SKM-1 (cell line): ENCODE measurements around the gene ALDH3B2.
"Not testable (repeated sequence)": the region's sequence is repeated elsewhere in the genome, so short reads cannot be mapped to it uniquely, and the experiment has no call there.

ENCODE experiments used
- DNase-seq: peaks from one replicate; lab custom pipeline; 2025; ENCODE audit not compliant: unreplicated experiment; lab: John Stamatoyannopoulos, UW

Gene ALDH3B2, protein sequence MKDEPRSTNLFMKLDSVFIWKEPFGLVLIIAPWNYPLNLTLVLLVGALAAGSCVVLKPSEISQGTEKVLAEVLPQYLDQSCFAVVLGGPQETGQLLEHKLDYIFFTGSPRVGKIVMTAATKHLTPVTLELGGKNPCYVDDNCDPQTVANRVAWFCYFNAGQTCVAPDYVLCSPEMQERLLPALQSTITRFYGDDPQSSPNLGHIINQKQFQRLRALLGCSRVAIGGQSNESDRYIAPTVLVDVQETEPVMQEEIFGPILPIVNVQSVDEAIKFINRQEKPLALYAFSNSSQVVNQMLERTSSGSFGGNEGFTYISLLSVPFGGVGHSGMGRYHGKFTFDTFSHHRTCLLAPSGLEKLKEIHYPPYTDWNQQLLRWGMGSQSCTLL

DNA sequence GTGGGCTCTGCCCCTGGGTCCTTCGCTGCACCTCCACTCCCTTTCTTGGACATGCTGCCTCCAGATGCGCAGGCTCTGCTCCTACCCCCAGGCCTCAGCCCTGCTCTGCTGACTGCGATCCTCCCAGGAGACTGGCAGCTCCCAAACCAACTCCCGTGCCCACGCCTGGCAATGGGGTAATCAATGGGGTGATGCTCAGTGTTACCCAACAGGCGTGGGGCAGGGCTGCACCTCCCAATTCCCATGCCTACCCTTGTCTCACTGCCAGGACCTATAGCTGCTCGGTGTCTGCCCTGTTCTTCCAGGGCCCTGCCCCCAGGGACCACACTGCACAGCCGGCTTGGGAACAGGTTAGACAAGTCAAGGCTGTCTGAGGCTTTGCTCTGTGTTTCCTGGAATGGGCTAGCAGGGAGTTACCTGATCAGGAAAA lies at the start of gene ALDH3B2:
Gene ALDH3B2, minus strand, starts transcription at position 182 of the 430 bp plus-strand sequence. CDS start 7,688 bp downstream, outside the sequence.
- no peak for DNase-seq

DNA sequence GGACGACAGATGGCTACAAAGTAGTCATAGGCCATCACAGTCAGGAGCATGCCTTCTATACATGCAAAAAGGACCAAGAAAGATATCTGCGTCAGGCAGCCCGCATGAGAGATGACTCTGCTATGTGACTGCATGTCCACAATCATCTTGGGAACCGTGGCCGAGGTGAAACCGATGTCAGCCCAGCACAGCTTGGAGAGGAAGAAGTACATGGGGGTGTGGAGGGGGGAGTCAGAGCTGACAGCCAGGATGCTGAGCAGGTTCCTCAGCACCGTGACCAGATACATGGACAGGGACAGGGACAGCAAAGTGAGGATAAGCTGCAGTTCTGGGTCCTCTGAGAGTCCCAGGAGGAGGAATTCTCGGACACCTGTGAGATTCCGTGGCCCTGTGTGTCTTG lies 48.6 kb upstream of the ALDH3B2 start:
- not testable (repeated sequence) for DNase-seq

DNA sequence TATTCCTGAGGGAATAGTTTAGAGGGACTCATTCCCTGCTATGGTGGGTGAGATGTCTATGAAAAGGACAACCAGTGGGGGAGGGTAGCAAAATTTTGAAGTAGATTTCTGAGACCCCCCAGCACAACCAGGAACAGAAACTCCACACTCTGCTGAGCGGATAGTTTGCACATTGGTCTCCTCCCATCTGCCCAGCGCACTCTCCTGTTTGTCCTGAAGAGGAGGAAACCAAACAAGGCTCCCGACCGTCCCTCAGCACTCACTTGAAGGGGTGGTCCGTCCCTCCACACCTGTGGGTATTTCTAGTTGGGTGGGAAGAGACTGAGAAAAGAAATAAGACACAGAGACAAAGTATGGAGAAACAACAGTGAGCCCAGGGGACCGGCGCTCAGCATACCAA lies 41.8 kb upstream of the ALDH3B2 start:
- DNase-seq = not testable (repeated sequence)

GRCh38 chr11:67715801-67716200 lies 41.4 kb upstream of the ALDH3B2 start:
- not testable (repeated sequence) for DNase-seq

DNA sequence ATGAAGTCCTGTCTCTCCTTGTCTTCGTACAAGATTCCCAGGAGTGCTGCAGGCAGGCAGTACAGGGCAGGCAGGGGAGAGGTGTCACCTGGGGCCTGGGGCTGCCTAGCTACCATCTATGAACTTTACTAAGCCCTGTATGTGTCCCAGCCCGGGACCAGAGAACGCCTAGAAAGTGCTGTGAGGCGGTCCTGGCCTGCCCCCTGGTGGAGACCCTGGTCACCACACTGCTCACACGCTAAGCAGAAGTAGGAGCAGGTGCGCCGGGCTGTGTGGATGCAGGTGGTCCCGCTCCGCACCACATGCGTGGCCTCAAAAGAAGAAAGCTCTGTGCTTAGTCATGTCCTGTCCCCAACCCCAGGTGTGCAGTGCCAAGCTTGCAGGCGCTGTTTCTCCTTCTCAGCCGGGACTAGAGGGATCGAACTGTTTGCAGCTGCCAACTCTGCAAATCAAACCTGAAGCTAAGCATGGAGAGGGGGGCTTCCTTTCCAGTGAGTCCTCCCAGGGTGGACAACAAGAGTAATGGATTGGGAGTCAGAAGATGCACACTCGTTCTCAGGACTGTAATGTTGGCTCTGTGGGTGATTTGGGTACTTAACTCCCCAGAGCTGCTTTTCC lies 39.6 kb upstream of the ALDH3B2 start:
- not testable (repeated sequence) for DNase-seq

DNA sequence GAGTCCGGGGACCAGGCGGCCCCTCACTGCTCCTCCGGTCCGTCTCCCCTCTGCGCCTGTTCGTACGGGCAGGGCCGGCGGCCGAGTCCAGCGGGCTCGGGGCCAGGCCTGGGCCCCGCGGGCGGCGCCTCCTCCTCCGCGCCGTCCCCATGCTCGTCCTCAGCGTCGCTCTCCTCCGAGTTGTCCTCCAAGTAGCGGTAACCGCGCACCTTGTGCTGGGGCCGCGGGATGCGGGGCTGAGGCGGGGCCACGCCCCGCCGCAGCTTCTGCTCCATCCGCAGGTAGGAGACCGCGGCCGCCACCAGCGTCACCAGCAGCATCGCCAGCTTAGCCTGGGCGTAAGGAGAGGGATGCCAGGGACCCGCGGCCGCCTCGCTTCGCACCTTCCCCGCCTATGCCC lies 37.3 kb upstream of the ALDH3B2 start:
- DNase-seq = not testable (repeated sequence)

DNA sequence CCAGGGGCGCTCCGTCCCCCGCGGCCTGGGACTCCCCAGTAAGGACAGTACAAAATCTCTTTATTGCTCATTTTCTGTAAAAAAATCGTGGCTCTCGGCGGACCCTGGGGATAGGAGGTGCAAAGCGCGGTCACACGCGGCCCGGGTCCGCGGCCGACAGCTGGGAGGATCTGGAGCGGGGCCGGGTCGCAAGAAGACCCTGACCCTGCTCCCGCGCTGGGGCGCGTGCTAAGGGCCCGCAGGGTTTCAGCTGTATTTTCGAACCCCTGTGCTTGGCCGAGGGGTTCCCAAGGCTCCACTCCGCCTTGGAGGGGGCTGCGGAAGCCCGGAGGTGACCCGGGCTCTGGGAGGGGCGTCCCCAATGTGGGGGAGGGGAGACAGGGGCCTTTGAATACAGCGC lies 36.8 kb upstream of the ALDH3B2 start:
- not testable (repeated sequence) for DNase-seq

DNA sequence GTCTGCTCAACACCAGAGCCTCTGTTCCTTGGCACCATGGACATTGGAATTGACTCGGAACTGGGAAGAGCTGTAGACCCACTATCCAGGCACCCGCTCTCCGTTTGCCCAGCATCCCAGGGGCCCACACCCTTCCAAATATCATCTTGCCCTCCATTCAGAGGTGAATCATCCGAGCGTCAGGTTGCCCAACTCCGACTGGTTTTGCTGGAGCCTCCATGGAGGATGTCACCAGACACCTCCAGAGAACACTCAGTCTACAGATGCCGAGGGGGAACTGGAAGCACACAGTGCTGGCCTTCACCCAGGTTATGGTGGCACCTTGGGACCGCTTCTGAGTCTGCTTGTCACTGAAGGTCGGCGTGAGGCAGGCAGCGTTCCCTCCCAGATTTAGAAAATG lies 35.4 kb upstream of the ALDH3B2 start:
- not testable (repeated sequence) for DNase-seq

- no peak for DNase-seq
These were observed 30.8 kb upstream of the ALDH3B2 start for GRCh38 chr11:67705264-67705663.

- DNase-seq = no peak
These were observed 30.1 kb upstream of the ALDH3B2 start for GRCh38 chr11:67704524-67704923.

- not testable (repeated sequence) for DNase-seq
These were observed 29.3 kb upstream of the ALDH3B2 start for GRCh38 chr11:67703709-67704108.

DNA sequence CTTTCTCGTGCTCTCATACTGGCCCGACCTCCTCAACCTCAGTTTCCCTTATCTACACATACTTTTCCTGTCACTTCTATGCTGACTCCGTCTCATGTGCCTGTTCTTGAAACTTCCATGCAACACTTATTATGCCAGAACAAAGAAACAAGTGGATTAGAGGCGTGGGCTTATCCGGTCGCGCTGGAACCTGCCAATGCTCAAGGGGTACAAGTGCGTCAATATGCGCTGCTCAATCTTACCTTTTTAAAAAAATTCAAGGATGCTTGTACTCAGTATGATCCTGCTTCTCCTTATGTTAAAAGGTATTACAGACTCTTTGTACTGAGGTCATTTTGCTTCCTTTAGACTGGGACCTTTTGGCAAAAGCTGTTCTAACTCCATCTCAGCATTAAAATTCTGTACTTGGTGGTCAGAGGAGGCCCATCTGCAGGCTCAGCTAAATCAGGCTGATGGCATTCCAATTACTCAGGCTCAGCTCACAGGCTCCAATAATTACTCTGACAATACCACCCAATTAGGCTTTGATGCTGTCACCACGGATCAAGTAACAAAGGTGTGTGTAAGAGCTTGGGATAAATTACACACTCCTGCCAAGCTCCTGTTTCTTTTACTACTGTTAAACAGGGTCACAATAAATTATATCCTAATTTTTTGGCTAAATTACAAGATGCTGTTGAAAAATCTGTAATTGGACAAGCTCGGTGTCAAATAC lies 26.3 kb upstream of the ALDH3B2 start:
- no peak for DNase-seq

- no peak for DNase-seq
These were observed 25.7 kb upstream of the ALDH3B2 start for GRCh38 chr11:67700141-67700540.

DNA sequence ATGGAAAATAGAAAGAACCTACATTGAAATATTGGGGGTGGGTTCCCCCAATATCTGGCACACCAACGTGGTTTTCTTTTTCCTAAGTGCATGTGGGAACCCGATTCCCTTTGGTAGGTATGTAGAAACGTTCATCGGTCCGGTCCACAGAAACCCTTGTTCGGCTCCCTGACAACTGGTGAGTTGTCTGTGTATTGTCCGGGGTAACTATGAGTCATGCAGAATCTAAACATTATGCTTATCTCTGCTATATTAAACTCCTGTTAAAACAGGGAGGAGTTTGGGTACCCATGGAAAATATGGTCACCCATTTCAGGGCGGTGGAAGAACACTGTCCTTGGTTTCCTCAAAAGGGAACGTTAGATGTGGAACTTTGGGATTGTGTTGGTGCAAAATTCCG lies 25.1 kb upstream of the ALDH3B2 start:
- no peak for DNase-seq

DNA sequence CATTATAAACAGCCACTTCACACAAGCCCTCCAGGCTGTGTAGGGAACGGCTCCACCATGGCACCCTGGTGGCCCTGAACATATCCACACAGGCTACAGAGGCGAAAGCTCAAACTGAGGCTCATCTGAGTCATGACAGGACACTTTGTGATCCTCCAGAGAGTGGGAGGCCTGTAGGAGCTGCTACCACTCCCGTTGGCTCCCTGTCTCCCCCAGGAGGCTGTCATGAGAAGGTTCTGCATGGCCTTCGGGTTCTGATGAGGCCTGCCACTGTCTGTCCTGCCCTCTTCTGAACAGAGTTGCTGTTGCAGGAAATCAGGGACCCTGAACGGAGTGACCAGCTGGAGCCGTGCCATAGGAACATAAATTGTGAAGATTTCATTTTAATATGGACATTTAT lies 23.8 kb upstream of the ALDH3B2 start:
- DNase-seq = no peak

- no peak for DNase-seq
These were observed 23.4 kb upstream of the ALDH3B2 start for GRCh38 chr11:67697846-67698245.

DNA sequence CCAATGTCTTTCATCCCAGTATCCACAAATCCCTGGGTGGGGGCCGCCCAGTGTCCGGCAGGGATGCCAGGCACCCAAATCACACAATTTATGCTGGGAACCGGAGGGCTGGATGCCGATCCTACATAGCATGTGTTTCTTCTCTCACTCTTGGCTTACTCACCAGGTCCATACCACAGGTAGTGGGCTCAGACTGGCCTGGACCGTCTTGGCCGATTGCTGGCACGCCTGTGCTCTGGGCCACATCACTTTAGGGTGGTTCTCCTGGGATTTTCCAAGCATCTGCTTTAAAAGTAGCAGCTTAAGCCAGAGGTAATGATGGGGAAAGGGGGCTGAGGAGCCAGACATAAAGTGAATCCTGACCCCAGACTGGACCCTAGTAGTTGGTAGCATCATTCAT lies 22.6 kb upstream of the ALDH3B2 start:
- DNase-seq = no peak

GRCh38 chr11:67695606-67696005 lies 21.2 kb upstream of the ALDH3B2 start:
- no peak for DNase-seq

DNA sequence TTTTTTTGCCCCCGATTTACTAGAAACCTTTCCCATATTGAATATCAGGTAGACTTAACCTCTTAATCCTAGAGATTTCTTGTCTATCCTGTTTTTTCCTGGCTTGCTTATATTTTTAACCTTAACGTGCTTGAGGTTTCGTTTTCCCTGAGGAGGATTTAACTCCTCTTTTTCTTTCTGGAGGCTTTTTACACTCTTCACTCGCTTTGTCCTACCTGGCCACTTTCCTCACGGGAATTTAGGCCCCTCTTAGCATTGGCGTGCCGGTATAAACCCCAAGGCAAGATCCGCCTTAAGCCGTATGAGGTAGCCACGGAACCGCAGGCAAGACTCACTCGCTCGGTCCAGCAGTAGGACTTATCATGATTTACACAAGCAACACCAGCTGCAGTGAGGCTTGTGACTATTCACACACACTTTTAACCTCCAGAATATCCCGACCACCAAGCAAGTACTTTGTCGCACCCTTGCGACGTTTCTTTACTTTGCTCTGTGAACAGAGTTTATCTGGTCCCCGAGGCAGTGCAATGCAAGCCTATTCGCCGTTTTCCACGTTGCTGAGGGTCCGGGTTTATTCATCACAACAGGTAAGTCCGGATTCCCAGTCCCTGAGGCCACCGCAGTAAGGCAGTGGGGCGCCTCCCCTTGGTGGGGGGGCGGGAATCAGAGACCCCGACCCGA lies 20.6 kb upstream of the ALDH3B2 start:
- no peak for DNase-seq

DNA sequence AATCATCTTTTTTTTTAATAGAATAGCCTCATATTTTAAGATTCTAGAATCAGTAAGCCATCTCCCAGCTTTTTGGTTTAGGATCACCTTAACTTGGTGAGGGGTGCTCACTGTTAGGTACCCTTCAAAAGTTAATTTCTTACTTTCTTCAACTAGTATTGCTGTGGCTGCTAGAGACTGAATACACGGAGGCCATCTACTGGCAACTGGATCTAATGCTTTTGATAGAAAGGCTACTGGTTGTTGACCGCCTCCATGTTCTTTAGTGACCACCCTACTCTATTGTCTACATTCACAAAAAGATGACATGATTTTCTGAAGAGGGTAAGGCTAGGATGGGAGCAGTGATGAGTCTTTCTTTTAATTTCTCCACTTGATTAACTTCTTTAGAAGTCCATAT lies 16.7 kb upstream of the ALDH3B2 start:
- DNase-seq = no peak

- DNase-seq = no peak
These were observed 14.8 kb upstream of the ALDH3B2 start for GRCh38 chr11:67689178-67689577.
